ENCODE results near the gene MDH1.

The MDH1 gene

DNA sequence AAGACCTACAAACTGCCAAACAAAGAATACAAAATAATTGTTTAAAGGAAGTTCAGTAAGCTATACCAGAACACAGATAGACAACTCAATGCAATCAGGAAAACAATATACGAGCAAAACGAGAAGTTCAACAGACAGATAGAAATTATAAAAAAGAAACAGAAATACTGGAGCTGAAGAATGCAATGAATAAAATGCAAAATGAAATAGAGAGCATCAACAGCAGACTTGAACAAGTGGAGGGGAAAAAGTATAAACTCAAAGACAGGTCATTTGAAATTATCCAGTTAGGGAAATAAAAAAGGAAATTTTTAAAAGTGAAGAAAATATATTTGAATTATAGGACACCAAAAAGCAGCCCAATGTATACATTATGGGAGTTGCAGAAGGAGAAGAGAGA, 43.6 kb downstream of the MDH1 start:
- DNase-seq (ENCODE audit: low read depth in 2 of 2): no peak

GRCh38 chr2:63639344-63639743, 50.6 kb downstream of the MDH1 start:
- no peak for DNase-seq (ENCODE audit: low read depth in 2 of 2)

DNA sequence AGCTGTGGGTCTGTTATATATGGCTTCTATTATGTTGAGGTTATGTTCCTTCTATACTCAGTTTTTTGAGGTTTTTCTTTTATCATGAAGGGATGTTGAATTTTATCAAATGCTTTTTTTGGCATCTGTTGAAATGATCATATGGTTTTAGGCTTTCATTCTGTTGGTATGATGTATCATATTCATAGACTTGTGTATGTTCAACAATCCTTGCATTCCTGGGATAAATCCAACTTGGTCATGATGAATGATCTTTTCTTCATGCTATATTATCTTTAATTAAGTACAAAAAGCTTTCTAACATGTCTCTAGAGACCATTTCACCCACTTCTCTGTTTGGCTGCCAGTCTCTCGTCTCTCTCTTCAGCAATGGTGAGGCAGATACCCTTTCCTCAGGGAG, 54.2 kb downstream of the MDH1 start:
- DNase-seq (ENCODE audit: low read depth in 2 of 2): peak; percentile 42 to 55

GRCh38 chr2:63643486-63643885, 54.7 kb downstream of the MDH1 start:
- no peak for DNase-seq (ENCODE audit: low read depth in 2 of 2)

DNA sequence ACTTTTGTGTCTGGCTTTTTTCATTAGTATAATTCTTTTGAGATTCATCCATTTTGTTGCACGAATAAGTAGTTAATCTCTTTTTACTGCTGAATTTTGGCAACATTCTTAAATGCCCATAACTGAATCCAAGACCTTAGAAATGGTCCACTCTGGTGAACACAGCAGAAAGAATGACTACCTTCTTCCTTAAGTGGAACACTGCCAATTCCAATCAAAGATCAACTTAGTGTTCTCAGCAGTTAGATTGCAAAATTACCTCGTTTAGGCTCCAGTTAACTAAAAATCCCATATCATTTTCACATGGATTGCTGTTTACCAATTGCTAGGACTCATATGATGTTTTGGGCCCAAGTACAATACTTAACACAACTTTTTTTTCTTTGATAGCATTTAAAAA, 59.9 kb downstream of the MDH1 start:
- no peak for DNase-seq (ENCODE audit: low read depth in 2 of 2)

- no peak for DNase-seq (ENCODE audit: low read depth in 2 of 2)
Measured at GRCh38 chr2:63649829-63650228, 61.1 kb downstream of the MDH1 start.

DNA sequence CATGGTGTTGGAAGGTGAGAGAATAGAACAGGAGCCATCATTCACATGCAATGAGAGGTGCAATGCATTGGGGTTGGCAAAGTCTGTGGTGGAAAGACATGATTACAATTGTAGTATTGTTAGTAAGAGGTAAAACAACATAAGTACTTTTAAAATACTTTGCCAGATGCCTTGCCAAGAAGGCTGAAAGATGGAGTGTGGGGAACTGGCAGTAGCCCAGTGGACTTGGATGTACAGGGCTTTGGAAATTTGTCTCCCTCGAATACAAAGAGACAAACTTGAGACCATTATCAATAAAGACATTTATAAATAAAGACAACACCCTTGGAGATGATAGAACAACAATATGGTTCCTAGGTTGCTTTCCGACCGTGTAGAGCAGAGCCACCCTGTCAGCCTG, 62.0 kb downstream of the MDH1 start:
- DNase-seq (ENCODE audit: low read depth in 2 of 2): no peak

DNA sequence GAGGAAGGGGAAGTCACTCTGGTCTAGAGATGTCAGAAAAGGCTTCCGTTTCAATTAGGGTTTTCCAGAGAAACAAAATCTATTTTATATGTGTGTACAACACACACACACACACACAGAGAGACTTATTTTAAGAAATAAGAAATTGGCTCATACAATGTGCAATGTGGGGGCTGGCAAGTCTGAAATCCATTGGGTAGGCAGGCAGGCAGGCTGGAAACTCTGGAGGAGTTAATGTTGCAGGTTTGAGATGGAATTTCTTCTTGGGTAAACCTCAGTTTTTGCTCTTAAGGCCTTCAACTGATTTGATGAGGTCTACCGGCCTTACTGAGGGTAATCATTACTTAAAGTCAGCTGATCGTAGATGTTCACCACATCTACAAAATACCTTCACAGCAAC, 62.6 kb downstream of the MDH1 start:
- no peak for DNase-seq (ENCODE audit: low read depth in 2 of 2)

GRCh38 chr2:63651861-63652651, 63.3 kb downstream of the MDH1 start:
- no peak for DNase-seq (ENCODE audit: low read depth in 2 of 2)

DNA sequence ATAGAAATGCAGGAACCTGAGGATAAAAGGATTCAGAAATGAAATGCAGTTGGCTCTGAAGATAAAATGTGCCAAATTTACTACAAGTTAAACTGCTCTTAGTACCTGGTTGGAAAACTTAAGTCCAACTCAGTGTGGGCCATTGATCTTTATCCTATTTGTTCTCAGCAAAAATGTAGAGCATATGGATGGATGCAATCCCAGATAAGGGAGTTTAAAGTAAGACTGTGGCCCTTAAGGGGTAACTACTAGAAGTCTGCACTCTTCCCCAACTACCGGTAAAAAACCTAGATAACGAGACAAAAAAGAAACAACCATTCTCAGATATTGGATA, 63.9 kb downstream of the MDH1 start:
- DNase-seq (ENCODE audit: low read depth in 2 of 2): no peak

- DNase-seq (ENCODE audit: low read depth in 2 of 2): peak; percentile 48 to 49
Measured at GRCh38 chr2:63654959-63655358, 66.2 kb downstream of the MDH1 start.

Data from fibroblast of skin of left quadriceps (primary cell).